Bronchial epithelial cell (primary cell): Measurements from ENCODE around the gene LDLRAD3. TPM values are rescaled to one million over a fixed set of nuclear protein-coding genes. Genes with fewer than 3 reads are reported as not detected.
A peak's percentile ranks its signal among the peaks of the same experiment; 100 is the strongest.

Experiments
- DNase-seq: peaks from one replicate; pipeline ENCODE4 v3.0.0-alpha.2; 2010; ENCODE audit warnings: low read depth
- FAIRE-seq: peaks from 2 replicates; lab custom pipeline; 2011; peaks lifted over from hg19 to GRCh38; lab: Jason Lieb, UNC
- H3K27me3 ChIP-seq: 2 replicates; pipeline ENCODE4 v1.5.1; 2011; ENCODE audit warnings: low read length; ENCODE audit not compliant: control insufficient read depth, insufficient read depth
- H3K36me3 ChIP-seq: 2 replicates; pipeline ENCODE4 v1.5.1; 2011; ENCODE audit warnings: low read length; ENCODE audit not compliant: control insufficient read depth, insufficient read depth
- H3K4me3 ChIP-seq: 2 replicates; pipeline ENCODE4 v1.5.1; 2011; ENCODE audit warnings: mild to moderate bottlenecking, low read depth, low read length, control low read depth
- total RNA-seq: library from RNA; depleted of rRNA; stranded (reverse); fragments of >200 nt; gene quantifications from 2 replicates; pipeline ENCODE4 v1.2.1, GENCODE V29; 2014
- TF ChIP-seq, protein P1 (sequence below): IDR thresholded peaks from 2 replicates; pipeline ENCODE4 v1.5.1; 2011; ENCODE audit warnings: mild to moderate bottlenecking, moderate library complexity, low read length, control low read depth, inconsistent platforms; ENCODE audit not compliant: insufficient read depth, severe bottlenecking

LDLRAD3 gene
- total RNA-seq, 1 donor from 2014 or later, result 4.7 TPM

DNA sequence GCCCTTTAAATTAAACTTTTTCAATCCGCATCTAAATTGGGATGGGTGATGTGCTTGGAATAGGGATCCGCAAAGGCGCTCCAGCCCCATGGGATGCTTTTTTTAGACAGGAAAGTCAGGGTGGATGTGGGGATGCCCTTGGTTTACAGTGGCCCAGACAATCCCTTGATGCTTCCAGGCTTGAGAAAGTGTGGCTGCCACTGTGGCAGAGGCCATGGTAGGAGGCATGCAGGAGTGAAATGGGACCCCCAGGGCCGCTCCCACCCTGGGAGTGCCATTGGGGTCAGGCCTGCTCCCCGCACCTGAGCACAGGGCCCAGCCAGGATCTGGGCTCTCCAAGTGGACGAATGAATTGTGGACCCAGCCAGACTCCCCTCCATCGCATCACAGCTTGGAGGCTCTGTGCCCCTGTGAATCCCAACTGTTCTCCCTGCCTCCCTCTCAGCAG, 269.6 kb downstream of the LDLRAD3 start:
- Histone ChIP-seq H3K27me3 (no peaks in the 10 kb centered on the region), H3K36me3 (no peaks in the 10 kb centered on the region), H3K4me3 (no peak overlapping the region)
- TF ChIP-seq, protein P1, sequence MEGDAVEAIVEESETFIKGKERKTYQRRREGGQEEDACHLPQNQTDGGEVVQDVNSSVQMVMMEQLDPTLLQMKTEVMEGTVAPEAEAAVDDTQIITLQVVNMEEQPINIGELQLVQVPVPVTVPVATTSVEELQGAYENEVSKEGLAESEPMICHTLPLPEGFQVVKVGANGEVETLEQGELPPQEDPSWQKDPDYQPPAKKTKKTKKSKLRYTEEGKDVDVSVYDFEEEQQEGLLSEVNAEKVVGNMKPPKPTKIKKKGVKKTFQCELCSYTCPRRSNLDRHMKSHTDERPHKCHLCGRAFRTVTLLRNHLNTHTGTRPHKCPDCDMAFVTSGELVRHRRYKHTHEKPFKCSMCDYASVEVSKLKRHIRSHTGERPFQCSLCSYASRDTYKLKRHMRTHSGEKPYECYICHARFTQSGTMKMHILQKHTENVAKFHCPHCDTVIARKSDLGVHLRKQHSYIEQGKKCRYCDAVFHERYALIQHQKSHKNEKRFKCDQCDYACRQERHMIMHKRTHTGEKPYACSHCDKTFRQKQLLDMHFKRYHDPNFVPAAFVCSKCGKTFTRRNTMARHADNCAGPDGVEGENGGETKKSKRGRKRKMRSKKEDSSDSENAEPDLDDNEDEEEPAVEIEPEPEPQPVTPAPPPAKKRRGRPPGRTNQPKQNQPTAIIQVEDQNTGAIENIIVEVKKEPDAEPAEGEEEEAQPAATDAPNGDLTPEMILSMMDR, result no peak
- no peak for DNase-seq
- no peak for FAIRE-seq

DNA sequence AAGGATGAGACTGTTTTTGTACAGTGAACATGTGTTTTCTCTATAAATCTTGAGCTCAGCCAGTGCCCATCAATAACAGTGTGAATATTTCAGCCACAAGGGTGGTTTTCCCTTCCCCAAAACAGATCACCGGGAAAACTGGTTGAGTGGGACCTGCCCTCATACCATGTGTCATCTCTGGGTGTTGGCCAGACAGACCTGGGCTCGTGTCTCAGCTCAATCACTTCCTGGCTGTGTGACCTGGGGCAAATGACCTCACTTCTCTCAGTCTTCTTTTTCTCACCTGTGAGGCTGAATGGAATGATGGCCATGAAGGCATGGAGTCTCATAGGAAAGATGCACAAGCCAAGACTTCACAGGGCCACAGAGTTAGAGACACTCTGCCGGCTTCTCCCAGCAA, 270.6 kb downstream of the LDLRAD3 start:
- Histone ChIP-seq H3K27me3 (no peaks in the 10 kb centered on the region), H3K36me3 (no peaks in the 10 kb centered on the region), H3K4me3 (no peak overlapping the region)
- FAIRE-seq (peak; percentile 80), DNase-seq (peak; percentile 93)
- TF ChIP-seq, protein P1, result no peak

DNA sequence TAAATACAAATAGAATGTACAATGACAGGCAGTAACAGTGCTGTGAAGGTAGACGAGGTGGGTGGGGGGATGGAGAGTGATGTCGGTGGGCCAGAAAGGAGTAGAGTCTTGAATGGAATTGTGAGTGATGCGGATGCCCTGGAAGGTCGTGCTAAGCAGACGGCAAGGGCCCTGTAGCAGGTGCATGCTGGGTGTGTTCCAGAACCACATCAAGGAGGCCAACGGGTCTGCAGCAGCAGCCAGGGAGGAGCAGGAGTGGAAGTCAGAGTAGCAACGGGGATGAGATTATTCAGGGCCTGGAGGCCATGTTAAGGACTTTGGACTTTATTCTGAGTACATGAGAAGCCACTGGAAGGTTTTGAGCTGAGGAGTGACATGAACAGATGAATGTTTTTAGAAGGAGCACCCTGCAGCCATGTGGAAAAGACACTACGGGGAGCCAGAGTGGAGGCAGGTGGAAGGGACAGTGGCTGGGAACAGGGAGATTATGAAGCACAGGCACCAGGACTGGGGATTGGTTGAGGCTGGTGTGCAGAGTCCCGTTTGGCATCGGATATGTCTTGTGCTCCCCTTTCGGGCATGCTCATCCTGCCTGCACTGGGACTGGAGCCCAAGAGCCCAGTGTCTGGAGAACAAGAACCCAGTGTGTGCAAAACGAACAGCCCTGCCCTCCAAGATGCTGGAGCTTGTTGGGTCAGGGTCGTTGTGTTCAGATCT, 271.3 kb downstream of the LDLRAD3 start:
- H3K36me3 ChIP-seq, result no peaks in the 10 kb centered on the region
- TF ChIP-seq, protein P1, result no peak
- FAIRE-seq (no peak), DNase-seq (no peak)
- no peaks in the 10 kb centered on the region for H3K27me3 ChIP-seq
- no peak overlapping the region for H3K4me3 ChIP-seq

DNA sequence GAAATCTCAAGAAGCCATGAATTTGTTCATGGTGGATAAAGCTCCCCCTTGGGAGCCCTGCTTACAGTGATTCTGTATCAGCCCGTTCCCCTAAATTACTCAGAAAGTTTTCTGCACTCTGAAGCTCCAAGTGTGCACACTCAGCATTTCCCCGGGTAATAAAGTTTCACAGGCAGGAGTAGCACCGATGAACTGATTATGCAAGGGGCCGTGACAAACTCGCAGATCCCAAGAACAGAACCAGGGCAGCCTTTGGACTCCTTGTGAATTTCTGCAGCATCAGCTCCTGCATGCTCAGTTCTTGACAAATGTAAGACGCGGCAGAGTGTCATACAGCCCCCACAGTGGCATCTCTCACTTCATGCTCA, 271.8 kb downstream of the LDLRAD3 start:
- Histone ChIP-seq H3K36me3 (no peaks in the 10 kb centered on the region), H3K4me3 (no peak overlapping the region), H3K27me3 (no peaks in the 10 kb centered on the region)
- DNase-seq (no peak), FAIRE-seq (no peak)
- TF ChIP-seq, protein P1, result no peak

DNA sequence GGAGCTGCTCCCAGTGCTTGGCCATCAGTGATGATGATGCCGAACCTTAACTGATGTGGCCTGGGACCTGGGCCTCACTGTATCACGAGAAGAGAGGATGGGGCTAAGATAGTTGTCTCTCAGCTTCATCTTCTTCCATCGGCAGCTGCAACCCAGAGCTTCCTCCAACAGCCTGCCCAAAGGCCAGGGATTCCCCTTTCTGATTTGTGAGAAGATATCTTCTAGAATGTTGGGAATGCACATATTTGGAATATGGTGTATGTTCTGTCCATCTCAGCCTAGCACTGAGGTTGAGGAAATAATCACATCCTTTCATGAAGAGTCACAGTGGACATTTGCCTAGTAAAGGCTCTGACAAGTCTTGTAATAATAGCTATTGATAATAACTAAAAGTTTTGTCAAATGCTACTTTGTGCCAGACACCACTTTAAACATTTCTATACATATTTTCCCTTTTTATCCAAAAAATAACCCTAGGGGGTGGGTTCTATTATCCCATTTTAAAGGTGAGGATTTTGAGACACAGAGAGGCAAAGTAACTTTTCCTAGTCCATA, 272.3 kb downstream of the LDLRAD3 start:
- no peak for DNase-seq
- H3K36me3 ChIP-seq, result no peaks in the 10 kb centered on the region
- TF ChIP-seq, protein P1, result no peak
- H3K27me3 ChIP-seq, result no peaks in the 10 kb centered on the region
- no peak overlapping the region for H3K4me3 ChIP-seq
- FAIRE-seq, result no peak
